NCI-H2196 (cell line): ENCODE data around the gene MAGEA9.
"Not testable (repeated sequence)": the region's sequence is repeated elsewhere in the genome, so short reads cannot be mapped to it uniquely, and the experiment has no call there.

ENCODE experiments used
- DNase-seq: peaks from one replicate; lab custom pipeline; 2025; ENCODE audit not compliant: unreplicated experiment; lab: John Stamatoyannopoulos, UW

Gene MAGEA9, protein sequence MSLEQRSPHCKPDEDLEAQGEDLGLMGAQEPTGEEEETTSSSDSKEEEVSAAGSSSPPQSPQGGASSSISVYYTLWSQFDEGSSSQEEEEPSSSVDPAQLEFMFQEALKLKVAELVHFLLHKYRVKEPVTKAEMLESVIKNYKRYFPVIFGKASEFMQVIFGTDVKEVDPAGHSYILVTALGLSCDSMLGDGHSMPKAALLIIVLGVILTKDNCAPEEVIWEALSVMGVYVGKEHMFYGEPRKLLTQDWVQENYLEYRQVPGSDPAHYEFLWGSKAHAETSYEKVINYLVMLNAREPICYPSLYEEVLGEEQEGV

GRCh38 chrX:149781727-149782126 is at the start of gene MAGEA9:
MAGEA9 (plus strand) TSS chrX:149781930; CDS start chrX:149786211, 4,281 bp downstream.
- not testable (repeated sequence) for DNase-seq

- DNase-seq, result not testable (repeated sequence)
Measured at GRCh38 chrX:149742269-149742668, 39.5 kb upstream of the MAGEA9 start.

GRCh38 chrX:149746390-149747007 is 35.2 kb upstream of the MAGEA9 start:
- not testable (repeated sequence) for DNase-seq

GRCh38 chrX:149757206-149758067 is 24.3 kb upstream of the MAGEA9 start:
- DNase-seq, result no peak

GRCh38 chrX:149758068-149758714 is 23.5 kb upstream of the MAGEA9 start:
- DNase-seq, result no peak

- DNase-seq, result not testable (repeated sequence)
Measured at GRCh38 chrX:149758715-149759078, 23.0 kb upstream of the MAGEA9 start.

GRCh38 chrX:149759824-149760223 is 21.9 kb upstream of the MAGEA9 start:
- DNase-seq, result no peak

DNA sequence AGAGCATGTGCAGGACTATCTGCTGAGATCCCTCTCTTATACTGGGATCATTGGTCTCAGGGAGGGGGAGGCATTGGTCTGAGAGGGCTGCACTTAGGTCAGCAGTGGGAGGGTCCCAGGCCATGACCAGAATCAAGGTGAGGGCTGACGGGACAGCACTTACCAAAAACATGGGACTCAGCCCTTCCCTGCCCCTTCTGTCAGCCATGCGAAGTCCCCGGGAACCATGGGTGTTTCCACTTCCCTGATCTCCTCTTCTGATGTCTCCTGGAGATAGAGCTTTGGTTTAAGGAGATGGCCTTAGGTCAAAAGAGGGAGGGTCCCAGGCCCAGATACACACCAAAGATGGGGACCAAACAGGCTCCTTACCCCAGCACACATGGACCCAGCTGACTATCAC is 20.8 kb upstream of the MAGEA9 start:
- DNase-seq, result no peak

DNA sequence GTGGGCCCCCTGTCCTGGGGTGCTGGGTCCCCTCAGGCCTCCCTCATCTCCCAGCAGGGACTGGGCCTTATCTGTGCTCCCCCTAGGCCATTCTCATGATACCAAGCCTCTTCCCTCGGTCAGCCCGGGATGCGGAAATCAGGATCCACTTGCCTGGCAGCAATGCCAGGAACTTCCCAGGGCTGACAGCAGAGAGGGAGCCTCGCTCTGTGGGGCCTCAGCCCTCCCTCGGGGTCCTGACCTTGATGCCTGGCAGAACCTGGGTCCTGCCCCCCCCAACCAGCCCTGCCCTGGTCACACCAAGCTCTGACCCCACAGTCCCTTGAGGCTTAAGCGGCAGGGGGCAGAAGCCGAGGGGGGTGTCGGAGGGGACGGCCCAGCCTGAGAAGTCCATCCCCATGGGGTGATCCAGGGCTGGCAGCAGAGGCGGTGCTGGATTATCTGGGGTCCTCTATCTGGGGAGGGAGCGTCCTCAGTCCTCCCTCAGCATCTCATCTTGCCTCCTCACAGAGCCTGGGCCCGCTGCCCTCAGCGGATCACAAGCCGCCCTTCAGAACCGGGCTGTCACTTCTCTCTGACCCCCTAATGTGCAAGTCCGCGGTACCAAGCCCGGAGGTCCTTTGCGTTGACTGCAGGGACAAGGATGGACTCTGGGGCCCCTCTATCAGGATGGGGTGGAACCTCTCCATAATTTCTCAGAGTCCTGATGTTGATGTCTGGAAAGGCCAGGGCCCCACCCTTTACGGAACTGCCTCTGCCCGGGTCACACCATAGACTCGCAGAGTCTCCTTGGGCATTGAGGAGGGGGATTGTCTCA is 19.7 kb upstream of the MAGEA9 start:
- DNase-seq, result not testable (repeated sequence)

- no peak for DNase-seq
Measured at GRCh38 chrX:149762696-149763614, 18.8 kb upstream of the MAGEA9 start.

DNA sequence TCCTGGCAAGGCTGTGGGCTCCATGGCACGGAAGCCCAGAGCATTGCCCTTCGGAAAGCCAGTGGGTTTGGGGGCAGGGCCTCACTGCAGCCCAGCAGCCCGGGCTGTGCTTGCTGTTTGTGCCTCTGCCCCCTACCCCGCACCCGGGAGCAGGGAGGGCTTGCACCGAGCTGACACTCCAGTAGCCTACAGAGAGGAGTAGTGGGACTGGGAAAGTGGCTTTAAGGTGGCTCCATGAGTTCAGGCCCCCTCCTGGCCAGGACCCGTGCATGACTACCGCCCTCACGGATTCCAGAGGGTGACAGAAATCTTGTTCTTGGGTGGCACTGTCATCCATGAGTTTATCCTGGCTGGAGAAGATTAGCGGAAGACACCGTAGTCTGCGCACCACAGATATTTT is 11.4 kb upstream of the MAGEA9 start:
- not testable (repeated sequence) for DNase-seq

DNA sequence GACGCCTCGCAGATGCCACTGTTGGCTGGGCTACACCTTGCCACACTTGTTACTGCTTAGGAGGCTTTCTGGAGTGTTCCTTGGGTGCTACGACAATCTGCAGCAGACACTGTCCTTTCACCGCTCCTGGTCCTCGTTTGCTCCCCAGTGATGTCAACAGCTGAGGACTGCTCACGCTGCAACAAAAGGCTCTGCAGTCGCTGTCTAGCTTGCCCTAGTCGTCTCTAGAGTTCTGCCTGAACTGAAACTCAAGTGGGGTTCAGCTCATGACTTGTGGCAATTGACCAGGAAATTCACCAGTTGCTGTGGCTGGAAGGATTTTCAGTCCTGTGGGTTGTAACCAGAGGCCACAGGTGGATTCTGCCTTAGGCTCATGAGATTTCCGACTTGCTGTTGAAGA is 8.7 kb upstream of the MAGEA9 start:
- DNase-seq, result not testable (repeated sequence)

- not testable (repeated sequence) for DNase-seq
Measured at GRCh38 chrX:149773768-149774167, 8.0 kb upstream of the MAGEA9 start, which contains the start of gene HSFX1. HSFX1 (plus strand) TSS chrX:149774068; CDS start chrX:149774682, 614 bp downstream.

DNA sequence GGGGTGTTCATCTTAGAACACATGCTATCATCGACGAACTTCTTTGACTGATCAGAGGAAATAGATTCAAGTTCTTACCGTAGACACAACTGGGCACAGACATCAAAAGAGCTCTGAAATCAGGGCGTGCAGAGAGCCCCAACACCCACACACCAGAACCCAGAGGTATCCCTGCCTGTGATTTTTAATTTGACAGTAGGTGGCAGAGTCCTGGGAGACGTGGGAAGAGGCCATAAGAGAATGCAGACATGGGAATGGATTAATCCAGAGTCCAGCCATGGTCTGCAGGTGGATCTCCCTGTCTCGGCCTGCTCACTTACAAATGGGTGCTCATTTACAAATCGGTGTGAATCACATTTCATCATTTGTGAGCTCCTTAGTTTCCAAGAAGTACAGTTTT is 3.7 kb upstream of the MAGEA9 start:
- not testable (repeated sequence) for DNase-seq

GRCh38 chrX:149795531-149795930 is 13.8 kb downstream of the MAGEA9 start:
- not testable (repeated sequence) for DNase-seq

- no peak for DNase-seq
Measured at GRCh38 chrX:149799095-149799714, 17.5 kb downstream of the MAGEA9 start.

GRCh38 chrX:149799938-149800337 is 18.2 kb downstream of the MAGEA9 start:
- DNase-seq, result no peak

DNA sequence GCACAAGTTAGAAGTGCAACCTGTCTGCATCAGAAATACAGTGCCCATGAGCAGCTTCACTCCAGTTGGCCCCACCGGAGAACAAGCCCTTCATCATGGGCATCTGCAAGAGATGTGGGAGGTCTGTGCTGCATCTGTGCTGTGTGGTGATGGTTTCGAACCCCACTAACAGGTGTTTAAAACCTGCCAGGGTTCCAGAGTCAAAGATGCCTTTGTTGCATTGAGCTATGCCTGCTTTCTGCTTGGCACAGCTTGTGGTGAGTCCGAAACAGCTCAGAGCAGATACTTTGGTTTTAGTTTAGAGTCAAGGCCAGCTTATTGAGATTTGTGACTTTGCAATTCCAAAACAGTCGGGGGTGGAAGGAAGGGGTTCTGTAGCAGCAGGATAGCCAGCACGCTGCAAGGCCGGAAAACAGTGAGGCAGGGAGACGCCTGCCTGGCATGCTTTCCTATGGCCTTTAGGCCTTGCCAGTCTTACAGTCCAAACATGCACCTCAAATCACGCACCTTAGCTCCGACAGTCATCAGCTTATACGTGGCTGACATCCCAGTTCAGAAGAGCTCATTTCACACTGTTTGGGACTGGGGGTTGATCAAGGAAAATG is 21.8 kb downstream of the MAGEA9 start:
- no peak for DNase-seq
